Nephron (organoid): Measurements from ENCODE around the gene M1AP.

Source experiments
- H3K27ac Mint-ChIP-seq, 3 experiments: 2 replicates each; pipeline ENCODE4 v1.8.0; 2020; ENCODE audit warnings: mixed read lengths in 3 of 3, mild to moderate bottlenecking in 2 of 3, moderate library complexity in 1 of 3
- H3K27me3 Mint-ChIP-seq: 2 replicates; pipeline ENCODE4 v1.8.0; 2021; ENCODE audit warnings: low read depth, mild to moderate bottlenecking, moderate library complexity, mixed read lengths
- H3K36me3 Mint-ChIP-seq: 2 replicates; pipeline ENCODE4 v1.8.0; 2020; ENCODE audit warnings: low read depth, mixed read lengths
- H3K4me1 Mint-ChIP-seq: 2 replicates; pipeline ENCODE4 v1.8.0; 2020; ENCODE audit warnings: mixed read lengths
- H3K4me3 Mint-ChIP-seq, 3 experiments: 2 replicates each; pipeline ENCODE4 v1.8.0; 2020; ENCODE audit warnings: mild to moderate bottlenecking in 3 of 3, mixed read lengths in 3 of 3, moderate library complexity in 2 of 3
- H3K9me3 Mint-ChIP-seq: 2 replicates; pipeline ENCODE4 v1.8.0; 2020; ENCODE audit warnings: mixed read lengths
- TF ChIP-seq, protein P1 (sequence below), 3 experiments: fragments of 200-600 bp; sonication (generic); IDR thresholded peaks; one replicate each; pipeline ENCODE4 v1.5.0; 2021; ENCODE audit warnings: antibody characterized with exemption in 3 of 3; ENCODE audit not compliant: unreplicated experiment in 3 of 3

The M1AP gene

DNA sequence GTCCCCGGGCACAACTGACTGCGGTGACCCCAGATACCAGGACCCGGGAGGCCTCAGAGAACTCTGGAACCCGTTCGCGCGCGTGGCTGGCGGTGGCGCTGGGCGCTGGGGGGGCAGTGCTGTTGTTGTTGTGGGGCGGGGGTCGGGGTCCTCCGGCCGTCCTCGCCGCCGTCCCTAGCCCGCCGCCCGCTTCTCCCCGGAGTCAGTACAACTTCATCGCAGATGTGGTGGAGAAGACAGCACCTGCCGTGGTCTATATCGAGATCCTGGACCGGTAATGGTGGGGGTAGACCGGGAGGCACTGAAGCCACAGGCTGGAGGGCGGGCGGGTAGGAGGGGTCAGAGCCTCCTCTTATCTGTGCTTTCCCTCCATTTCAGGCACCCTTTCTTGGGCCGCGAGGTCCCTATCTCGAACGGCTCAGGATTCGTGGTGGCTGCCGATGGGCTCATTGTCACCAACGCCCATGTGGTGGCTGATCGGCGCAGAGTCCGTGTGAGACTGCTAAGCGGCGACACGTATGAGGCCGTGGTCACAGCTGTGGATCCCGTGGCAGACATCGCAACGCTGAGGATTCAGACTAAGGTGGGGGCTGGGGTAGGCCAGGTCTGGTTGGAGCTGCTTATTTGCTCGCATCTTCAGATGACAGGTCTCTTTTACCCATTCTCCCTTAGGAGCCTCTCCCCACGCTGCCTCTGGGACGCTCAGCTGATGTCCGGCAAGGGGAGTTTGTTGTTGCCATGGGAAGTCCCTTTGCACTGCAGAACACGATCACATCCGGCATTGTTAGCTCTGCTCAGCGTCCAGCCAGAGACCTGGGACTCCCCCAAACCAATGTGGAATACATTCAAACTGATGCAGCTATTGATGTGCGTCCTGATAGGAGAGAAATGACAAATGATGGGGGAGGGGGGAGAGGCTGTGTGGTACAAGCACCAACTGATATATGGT, 117.6 kb downstream of the M1AP start:
- Mint-ChIP-seq H3K27me3 (no peaks in the 10 kb centered on the region), H3K4me3 (peak overlapping the region; percentile 97 to 99 (median 99)), H3K36me3 (peaks cover 31% of the 10 kb centered on the region), H3K9me3 (no peaks in the 10 kb centered on the region), H3K4me1 (peaks cover 25% of the 10 kb centered on the region), H3K27ac (peak overlapping the region in 2 of 3 experiments; percentile 52 to 57)
- TF ChIP-seq, protein P1, sequence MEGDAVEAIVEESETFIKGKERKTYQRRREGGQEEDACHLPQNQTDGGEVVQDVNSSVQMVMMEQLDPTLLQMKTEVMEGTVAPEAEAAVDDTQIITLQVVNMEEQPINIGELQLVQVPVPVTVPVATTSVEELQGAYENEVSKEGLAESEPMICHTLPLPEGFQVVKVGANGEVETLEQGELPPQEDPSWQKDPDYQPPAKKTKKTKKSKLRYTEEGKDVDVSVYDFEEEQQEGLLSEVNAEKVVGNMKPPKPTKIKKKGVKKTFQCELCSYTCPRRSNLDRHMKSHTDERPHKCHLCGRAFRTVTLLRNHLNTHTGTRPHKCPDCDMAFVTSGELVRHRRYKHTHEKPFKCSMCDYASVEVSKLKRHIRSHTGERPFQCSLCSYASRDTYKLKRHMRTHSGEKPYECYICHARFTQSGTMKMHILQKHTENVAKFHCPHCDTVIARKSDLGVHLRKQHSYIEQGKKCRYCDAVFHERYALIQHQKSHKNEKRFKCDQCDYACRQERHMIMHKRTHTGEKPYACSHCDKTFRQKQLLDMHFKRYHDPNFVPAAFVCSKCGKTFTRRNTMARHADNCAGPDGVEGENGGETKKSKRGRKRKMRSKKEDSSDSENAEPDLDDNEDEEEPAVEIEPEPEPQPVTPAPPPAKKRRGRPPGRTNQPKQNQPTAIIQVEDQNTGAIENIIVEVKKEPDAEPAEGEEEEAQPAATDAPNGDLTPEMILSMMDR (IDR thresholded peaks at IDR 0.05; ENCODE audit: unreplicated experiment in 3 of 3), result no peak

DNA sequence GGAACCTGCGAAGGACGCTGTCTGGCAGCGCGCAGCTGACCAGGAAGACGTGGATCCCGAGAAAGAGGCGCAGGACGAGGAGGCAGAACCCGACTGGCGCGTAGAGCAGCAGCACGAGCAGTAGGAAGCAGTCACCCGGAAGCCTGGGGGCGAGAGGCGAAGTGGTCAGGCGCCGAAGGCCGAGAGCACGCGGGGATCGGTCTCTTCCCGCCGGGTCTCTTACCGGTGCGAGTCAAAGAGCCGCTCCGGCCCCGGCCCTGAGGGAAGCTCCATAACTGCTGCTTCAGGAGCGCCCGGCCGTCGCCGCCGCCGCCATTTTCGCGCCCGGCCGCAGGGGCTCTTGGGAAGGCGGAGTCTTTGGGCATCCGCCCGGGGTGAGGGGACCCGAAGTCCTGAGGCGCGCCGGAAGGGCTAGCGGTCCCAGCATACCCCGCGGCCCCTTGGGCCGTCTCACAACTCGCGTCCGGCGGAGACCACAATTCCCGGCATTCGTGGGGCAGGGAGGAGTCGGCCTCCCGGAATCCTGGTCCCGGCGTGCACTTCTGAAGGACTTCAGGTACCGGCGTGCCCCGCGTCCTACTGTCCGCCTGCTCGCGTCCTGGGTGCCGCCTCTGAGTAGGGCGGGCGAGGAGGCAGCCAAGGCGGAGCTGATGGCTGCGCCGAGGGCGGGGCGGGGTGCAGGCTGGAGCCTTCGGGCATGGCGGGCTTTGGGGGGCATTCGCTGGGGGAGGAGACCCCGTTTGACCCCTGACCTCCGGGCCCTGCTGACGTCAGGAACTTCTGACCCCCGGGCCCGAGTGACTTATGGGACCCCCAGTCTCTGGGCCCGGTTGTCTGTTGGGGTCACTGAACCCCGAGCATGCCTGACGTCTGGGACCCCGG, 118.5 kb downstream of the M1AP start, which contains the start of the genes AUP1 and HTRA2:
Gene AUP1, minus strand, starts transcription at position 350 of the 882 bp plus-strand sequence. Its CDS starts 77 bp downstream, at position 273.
Gene HTRA2, plus strand, starts transcription at position 577 of the 882 bp plus-strand sequence. Its CDS starts 74 bp downstream, at position 651.
- Mint-ChIP-seq H3K36me3 (peaks cover 31% of the 10 kb centered on the region), H3K27me3 (no peaks in the 10 kb centered on the region), H3K4me1 (peaks cover 25% of the 10 kb centered on the region), H3K4me3 (peak within 1 kb of the TSS; percentile 97 to 99 (median 99)), H3K9me3 (no peaks in the 10 kb centered on the region), H3K27ac (peak within 1 kb of the TSS; percentile 82 to 96 (median 88))
- TF ChIP-seq, protein P1 (IDR thresholded peaks at IDR 0.05; ENCODE audit: unreplicated experiment in 3 of 3), result no peak

DNA sequence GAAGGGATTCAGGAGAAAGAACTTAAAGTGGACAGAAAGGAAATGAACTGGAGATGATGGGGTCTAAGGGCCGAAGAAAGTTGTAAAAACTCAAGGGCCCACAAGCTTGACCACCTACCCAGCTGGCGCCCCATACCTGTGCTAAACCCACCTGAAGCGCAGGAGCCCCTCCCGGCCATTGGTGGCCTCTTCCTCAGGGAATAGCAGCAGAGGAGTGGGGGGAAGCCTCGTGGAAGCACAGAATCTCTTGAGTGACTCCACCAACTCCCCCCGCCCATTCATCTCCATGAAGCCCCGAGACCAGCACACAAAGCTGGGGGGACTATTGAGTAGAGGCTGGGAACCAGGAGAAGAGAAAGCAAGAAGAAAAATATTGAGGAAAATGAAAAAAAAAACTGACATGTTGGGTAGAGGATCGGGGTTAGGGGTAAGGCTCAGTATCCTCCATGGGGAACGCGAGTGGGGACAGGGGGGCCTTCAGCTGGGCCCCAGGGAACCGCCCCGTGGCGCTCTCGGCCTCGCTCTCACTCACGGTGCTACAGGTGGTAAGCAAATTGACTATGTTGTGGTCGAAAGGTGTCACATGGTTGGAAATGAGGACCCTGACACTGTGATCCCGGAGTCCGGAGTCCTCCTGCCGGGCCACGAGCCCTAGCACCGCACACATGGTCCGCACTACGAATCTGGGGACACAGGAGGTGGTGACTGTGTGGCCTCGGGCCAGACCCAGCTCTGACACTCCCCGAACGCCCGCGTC, 119.4 kb downstream of the M1AP start:
- Mint-ChIP-seq H3K4me3 (peak overlapping the region; percentile 97 to 99 (median 99)), H3K27ac (peak overlapping the region; percentile 82 to 96 (median 88)), H3K9me3 (no peaks in the 10 kb centered on the region), H3K4me1 (peaks cover 25% of the 10 kb centered on the region), H3K36me3 (peaks cover 31% of the 10 kb centered on the region), H3K27me3 (no peaks in the 10 kb centered on the region)
- TF ChIP-seq, protein P1 (IDR thresholded peaks at IDR 0.05; ENCODE audit: unreplicated experiment in 3 of 3), result no peak

DNA sequence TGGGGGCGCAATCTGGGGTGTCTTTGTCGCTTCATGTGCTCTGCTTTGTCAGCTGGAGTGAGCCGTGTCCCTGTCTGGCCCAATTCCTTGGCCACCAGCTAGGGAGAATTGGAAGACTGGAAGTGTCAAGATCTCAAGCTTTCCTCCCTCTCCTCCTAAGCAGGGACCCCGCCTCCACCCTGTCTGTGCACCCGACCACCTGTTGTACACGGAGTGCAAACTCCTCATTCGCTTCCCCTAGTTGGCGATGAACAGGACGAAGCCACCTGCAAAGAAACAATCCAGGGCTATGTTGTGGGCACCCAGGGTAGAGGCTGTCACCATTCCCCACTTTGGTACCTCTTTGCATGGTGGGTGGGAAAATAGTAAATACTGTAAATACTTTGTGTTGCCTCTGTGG, 120.4 kb downstream of the M1AP start:
- Mint-ChIP-seq H3K36me3 (peaks cover 30% of the 10 kb centered on the region), H3K4me3 (peak overlapping the region; percentile 97 to 99 (median 99)), H3K9me3 (no peaks in the 10 kb centered on the region), H3K4me1 (peaks cover 25% of the 10 kb centered on the region), H3K27me3 (peaks cover 8% of the 10 kb centered on the region), H3K27ac (peak overlapping the region in 1 of 3 experiments; percentile 82)
- TF ChIP-seq, protein P1 (IDR thresholded peaks at IDR 0.05; ENCODE audit: unreplicated experiment in 3 of 3), result no peak

DNA sequence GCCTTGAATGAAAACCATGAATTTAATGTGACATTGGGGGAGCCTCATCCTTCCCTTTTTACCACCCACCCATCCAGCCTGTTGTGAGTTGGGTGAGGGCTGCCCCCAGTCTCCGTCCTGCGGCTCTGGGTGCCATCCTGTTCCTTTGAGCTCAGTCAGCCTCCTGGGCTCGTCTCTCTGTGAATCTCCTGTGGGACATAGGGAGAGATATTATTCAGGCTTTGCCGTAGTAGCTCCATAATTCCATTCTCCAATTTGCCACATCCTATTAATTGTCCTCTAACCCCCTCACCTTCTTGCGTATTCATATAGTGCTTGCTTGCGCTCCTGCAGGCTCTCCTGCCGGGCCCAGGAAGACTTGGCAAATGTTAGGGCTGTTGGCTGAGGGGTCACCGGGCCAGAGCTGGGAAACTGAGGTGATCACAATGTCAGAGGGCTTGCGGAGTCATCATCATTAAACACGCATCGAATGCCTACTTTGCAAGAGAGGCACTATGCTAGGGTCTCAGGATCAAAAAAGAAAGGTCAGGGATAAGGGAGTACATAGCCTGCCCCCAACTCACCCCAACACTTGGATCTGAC, 121.4 kb downstream of the M1AP start:
- TF ChIP-seq, protein P1 (IDR thresholded peaks at IDR 0.05; ENCODE audit: unreplicated experiment in 3 of 3), result no peak
- peaks cover 24% of the 10 kb centered on the region for H3K36me3 Mint-ChIP-seq
- peaks cover 18% of the 10 kb centered on the region for H3K27me3 Mint-ChIP-seq
- no peak overlapping the region for H3K27ac Mint-ChIP-seq
- H3K4me3 Mint-ChIP-seq, result peak overlapping the region; percentile 97 to 99 (median 99)
- no peaks in the 10 kb centered on the region for H3K9me3 Mint-ChIP-seq
- peaks cover 19% of the 10 kb centered on the region for H3K4me1 Mint-ChIP-seq
